ENCODE data around the gene INTS11. TPM values are rescaled to one million over a fixed set of nuclear protein-coding genes. Genes with fewer than 3 reads are reported as not detected.

Gene INTS11
- total and polyA plus RNA-seq, 2 experiments from 2014 or later, result 102 to 161 TPM

DNA sequence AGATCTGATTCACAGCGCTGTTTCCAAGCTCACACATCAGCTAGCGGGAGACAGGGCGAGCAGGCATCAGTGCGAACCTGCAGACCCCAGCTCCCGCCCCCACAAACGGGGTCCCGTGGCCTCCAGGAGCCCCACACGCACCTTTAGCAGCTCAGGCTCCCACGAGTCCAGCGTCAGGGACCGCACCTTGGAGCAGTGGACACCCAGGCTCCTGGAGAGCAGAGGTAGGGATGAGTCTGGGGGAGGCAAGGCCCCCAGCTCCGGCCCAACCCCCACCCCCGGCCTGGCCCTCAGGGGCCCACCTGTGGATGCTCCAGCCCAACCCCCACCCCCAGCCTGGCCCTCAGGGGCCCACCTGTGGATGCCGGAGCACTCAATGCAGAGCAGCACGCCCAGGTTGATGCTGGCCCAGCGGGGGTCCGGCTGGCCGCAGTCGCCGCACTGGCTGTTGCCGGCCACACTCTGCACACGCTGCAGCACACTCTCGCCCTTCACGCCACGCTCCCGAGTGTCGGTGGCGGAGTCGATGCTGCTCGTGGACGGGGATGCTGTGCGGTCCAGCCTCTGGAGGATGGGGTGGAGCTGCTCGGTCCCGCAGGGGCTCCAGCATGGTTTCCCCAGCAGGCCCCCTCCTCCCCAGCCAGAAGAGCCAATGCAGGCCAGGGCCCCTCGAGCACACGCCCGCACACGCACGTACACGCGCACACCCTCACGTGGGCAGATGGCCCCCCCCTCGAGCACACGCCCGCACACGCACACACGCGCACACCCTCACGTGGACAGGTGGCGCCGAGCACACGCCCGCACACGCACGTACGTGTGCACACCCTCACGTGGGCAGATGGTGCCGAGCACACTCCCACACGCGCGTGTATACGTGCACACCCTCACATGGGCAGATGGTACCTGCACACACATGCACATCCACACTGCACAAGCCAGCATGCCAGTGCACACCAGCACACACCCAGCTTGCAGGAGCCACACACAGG is 28.1 kb downstream of the INTS11 start (continued):
- TF ChIP-seq, protein P1, sequence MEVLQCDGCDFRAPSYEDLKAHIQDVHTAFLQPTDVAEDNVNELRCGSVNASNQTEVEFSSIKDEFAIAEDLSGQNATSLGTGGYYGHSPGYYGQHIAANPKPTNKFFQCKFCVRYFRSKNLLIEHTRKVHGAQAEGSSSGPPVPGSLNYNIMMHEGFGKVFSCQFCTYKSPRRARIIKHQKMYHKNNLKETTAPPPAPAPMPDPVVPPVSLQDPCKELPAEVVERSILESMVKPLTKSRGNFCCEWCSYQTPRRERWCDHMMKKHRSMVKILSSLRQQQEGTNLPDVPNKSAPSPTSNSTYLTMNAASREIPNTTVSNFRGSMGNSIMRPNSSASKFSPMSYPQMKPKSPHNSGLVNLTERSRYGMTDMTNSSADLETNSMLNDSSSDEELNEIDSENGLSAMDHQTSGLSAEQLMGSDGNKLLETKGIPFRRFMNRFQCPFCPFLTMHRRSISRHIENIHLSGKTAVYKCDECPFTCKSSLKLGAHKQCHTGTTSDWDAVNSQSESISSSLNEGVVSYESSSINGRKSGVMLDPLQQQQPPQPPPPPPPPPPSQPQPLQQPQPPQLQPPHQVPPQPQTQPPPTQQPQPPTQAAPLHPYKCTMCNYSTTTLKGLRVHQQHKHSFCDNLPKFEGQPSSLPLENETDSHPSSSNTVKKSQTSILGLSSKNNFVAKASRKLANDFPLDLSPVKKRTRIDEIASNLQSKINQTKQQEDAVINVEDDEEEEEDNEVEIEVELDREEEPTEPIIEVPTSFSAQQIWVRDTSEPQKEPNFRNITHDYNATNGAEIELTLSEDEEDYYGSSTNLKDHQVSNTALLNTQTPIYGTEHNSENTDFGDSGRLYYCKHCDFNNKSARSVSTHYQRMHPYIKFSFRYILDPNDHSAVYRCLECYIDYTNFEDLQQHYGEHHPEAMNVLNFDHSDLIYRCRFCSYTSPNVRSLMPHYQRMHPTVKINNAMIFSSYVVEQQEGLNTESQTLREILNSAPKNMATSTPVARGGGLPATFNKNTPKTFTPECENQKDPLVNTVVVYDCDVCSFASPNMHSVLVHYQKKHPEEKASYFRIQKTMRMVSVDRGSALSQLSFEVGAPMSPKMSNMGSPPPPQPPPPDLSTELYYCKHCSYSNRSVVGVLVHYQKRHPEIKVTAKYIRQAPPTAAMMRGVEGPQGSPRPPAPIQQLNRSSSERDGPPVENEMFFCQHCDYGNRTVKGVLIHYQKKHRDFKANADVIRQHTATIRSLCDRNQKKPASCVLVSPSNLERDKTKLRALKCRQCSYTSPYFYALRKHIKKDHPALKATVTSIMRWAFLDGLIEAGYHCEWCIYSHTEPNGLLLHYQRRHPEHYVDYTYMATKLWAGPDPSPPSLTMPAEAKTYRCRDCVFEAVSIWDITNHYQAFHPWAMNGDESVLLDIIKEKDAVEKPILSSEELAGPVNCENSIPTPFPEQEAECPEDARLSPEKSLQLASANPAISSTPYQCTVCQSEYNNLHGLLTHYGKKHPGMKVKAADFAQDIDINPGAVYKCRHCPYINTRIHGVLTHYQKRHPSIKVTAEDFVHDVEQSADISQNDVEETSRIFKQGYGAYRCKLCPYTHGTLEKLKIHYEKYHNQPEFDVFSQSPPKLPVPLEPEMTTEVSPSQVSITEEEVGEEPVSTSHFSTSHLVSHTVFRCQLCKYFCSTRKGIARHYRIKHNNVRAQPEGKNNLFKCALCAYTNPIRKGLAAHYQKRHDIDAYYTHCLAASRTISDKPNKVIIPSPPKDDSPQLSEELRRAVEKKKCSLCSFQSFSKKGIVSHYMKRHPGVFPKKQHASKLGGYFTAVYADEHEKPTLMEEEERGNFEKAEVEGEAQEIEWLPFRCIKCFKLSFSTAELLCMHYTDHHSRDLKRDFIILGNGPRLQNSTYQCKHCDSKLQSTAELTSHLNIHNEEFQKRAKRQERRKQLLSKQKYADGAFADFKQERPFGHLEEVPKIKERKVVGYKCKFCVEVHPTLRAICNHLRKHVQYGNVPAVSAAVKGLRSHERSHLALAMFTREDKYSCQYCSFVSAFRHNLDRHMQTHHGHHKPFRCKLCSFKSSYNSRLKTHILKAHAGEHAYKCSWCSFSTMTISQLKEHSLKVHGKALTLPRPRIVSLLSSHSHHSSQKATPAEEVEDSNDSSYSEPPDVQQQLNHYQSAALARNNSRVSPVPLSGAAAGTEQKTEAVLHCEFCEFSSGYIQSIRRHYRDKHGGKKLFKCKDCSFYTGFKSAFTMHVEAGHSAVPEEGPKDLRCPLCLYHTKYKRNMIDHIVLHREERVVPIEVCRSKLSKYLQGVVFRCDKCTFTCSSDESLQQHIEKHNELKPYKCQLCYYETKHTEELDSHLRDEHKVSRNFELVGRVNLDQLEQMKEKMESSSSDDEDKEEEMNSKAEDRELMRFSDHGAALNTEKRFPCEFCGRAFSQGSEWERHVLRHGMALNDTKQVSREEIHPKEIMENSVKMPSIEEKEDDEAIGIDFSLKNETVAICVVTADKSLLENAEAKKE (CRISPR knock-in tag; IDR thresholded peaks at IDR 0.05), result no peak
- TF ChIP-seq, protein P2, sequence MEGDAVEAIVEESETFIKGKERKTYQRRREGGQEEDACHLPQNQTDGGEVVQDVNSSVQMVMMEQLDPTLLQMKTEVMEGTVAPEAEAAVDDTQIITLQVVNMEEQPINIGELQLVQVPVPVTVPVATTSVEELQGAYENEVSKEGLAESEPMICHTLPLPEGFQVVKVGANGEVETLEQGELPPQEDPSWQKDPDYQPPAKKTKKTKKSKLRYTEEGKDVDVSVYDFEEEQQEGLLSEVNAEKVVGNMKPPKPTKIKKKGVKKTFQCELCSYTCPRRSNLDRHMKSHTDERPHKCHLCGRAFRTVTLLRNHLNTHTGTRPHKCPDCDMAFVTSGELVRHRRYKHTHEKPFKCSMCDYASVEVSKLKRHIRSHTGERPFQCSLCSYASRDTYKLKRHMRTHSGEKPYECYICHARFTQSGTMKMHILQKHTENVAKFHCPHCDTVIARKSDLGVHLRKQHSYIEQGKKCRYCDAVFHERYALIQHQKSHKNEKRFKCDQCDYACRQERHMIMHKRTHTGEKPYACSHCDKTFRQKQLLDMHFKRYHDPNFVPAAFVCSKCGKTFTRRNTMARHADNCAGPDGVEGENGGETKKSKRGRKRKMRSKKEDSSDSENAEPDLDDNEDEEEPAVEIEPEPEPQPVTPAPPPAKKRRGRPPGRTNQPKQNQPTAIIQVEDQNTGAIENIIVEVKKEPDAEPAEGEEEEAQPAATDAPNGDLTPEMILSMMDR (conservative IDR thresholded peaks at IDR 0.05; ENCODE audit: low read depth in 2 of 2), result no peak
- no peak for TF ChIP-seq STAT1 (IDR thresholded peaks at IDR 0.05; ENCODE audit: unreplicated experiment)

DNA sequence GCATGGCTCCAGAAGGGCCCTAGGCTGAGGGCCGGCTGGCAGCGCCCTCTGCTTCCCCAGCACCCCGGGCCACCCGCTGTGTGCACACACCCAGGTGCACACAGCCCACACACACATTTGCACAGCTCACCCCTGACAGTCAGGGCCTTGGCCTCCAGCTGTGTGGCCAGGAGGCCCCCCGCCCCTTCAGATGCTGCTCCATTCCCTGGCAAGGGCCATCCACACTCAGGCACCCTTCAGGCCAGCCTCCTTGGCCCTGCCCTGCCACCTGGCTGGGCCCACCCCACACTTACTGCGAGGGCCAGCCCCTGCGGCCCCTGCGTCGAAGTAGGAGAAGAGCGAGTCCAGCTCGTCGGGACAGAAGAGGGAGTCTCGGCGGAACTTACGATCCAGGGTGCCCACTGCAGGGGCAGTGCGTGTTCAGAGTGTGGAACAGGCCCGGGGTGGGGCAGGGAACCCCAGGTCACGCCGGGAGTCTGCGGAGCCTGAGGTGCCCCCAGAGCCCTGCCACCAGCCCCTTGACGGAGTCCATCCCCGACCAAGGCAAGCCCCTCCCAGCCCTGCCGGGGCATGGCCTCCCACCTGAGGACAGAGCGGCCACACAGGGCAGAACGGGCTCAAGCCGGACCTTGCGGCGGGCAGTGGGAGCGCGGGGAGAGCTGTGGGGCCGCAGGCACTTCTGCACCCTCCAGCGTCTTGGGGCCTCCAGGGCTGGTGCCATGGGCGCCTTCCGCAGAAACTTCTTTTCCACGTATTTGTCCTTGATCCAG is 29.1 kb downstream of the INTS11 start:
- H3K4me1 Mint-ChIP-seq, result peaks cover 4% of the 10 kb centered on the region; the same call in 1 of the 3 replicates
- no peaks in the 10 kb centered on the region for H3K36me3 ChIP-seq (ENCODE audit: insufficient read depth)
- no peak overlapping the region for H3K27ac Mint-ChIP-seq
- TF ChIP-seq, protein P3, sequence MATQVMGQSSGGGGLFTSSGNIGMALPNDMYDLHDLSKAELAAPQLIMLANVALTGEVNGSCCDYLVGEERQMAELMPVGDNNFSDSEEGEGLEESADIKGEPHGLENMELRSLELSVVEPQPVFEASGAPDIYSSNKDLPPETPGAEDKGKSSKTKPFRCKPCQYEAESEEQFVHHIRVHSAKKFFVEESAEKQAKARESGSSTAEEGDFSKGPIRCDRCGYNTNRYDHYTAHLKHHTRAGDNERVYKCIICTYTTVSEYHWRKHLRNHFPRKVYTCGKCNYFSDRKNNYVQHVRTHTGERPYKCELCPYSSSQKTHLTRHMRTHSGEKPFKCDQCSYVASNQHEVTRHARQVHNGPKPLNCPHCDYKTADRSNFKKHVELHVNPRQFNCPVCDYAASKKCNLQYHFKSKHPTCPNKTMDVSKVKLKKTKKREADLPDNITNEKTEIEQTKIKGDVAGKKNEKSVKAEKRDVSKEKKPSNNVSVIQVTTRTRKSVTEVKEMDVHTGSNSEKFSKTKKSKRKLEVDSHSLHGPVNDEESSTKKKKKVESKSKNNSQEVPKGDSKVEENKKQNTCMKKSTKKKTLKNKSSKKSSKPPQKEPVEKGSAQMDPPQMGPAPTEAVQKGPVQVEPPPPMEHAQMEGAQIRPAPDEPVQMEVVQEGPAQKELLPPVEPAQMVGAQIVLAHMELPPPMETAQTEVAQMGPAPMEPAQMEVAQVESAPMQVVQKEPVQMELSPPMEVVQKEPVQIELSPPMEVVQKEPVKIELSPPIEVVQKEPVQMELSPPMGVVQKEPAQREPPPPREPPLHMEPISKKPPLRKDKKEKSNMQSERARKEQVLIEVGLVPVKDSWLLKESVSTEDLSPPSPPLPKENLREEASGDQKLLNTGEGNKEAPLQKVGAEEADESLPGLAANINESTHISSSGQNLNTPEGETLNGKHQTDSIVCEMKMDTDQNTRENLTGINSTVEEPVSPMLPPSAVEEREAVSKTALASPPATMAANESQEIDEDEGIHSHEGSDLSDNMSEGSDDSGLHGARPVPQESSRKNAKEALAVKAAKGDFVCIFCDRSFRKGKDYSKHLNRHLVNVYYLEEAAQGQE (IDR thresholded peaks at IDR 0.05; ENCODE audit: unreplicated experiment), result no peak
- no peak for TF ChIP-seq JUNB (IDR thresholded peaks at IDR 0.05; ENCODE audit: unreplicated experiment)
- no peak for TF ChIP-seq EZH2phosphoT487 (IDR thresholded peaks at IDR 0.05; ENCODE audit: unreplicated experiment)
- TF ChIP-seq, protein P2 (conservative IDR thresholded peaks at IDR 0.05; ENCODE audit: low read depth in 2 of 2), result no peak
- no peak for TF ChIP-seq ZNF331 (CRISPR knock-in tag; IDR thresholded peaks at IDR 0.05; ENCODE audit: low read depth)

More for the DNA sequence above, 29.1 kb downstream of the INTS11 start:
- Histone ChIP-seq H3K9me2 (ENCODE audit: insufficient read depth) (no peaks in the 10 kb centered on the region), H3K4me2 (no peak overlapping the region), H3K4me1 (ENCODE audit: insufficient read depth) (no peaks in the 10 kb centered on the region), H3F3A (replicated peaks; ENCODE audit: low read depth) (0 out of 2 replicates have a peak, but pooled peaks cover 9% of the 10 kb centered on the region), H2AFZ (no peak overlapping the region), H4K20me1 (replicated peaks; ENCODE audit: insufficient read depth) (no peaks in the 10 kb centered on the region), H3K27ac (ENCODE audit: low read depth) (no peak overlapping the region), H3K79me2 (replicated peaks; ENCODE audit: insufficient read depth) (no peaks in the 10 kb centered on the region), H3K4me3 (no peak overlapping the region), H3K27me3 (ENCODE audit: insufficient read depth) (no peaks in the 10 kb centered on the region)
- Mint-ChIP-seq H3K4me3 (no peak overlapping the region), H3K27me3 (ENCODE audit: insufficient read depth, low read depth, poor library complexity) (peaks cover 6% of the 10 kb centered on the region), H3K36me3 (ENCODE audit: low read depth) (no peaks in the 10 kb centered on the region), H3K9me3 (no peaks in the 10 kb centered on the region)
- no peak for DNase-seq (ENCODE audit: low spot score)
- ATAC-seq, result no peak

Data from GM23338 (cell line).